Fibroblast of mammary gland (primary cell): ENCODE data around the gene IGFN1.

Experiments
- DNase-seq: peaks from one replicate; pipeline ENCODE4 v3.0.0-alpha.2; 2010; ENCODE audit warnings: low read depth
- H3K4me3 ChIP-seq: 2 replicates; pipeline ENCODE4 v1.5.1; 2011; ENCODE audit warnings: low read depth, mild to moderate bottlenecking, low read length, moderate library complexity; ENCODE audit not compliant: control insufficient read depth
- TF ChIP-seq, protein P1 (sequence below): conservative IDR thresholded peaks from 2 replicates; pipeline ENCODE4 v1.5.1; 2011; ENCODE audit warnings: low read depth, low read length, inconsistent platforms; ENCODE audit not compliant: control insufficient read depth, insufficient read depth

IGFN1 gene

DNA sequence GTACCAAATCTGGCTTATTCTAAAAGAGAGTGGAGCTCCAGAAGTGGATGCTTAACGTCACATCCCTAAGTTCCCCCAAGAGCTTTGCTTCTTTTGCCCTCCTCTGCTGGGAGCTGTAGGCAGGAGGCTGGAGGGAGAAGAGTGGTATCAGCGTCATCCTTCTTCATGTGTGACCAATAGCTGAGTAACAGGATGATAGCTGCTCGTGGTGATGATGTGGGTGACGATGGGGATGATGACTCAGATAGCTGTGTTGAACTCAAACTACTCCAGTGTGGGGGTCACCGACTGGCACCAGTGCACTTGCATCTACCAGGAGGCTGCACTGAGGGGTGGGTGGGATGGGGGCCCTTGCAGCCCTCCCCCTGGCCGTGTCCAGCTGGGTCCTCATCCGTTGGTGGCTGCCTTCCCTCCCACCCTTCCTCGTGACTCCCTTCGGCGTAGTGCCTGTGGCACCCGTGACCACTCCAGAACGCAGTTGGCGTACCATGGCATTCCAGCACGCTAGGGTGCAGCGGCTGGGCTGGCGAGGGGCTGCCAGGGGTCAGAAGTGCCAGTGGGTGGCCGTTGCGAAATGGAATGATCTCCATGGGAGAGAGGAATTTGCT, 1.1 kb downstream of the IGFN1 start:
- H3K4me3 ChIP-seq, result no peak overlapping the region
- TF ChIP-seq, protein P1, sequence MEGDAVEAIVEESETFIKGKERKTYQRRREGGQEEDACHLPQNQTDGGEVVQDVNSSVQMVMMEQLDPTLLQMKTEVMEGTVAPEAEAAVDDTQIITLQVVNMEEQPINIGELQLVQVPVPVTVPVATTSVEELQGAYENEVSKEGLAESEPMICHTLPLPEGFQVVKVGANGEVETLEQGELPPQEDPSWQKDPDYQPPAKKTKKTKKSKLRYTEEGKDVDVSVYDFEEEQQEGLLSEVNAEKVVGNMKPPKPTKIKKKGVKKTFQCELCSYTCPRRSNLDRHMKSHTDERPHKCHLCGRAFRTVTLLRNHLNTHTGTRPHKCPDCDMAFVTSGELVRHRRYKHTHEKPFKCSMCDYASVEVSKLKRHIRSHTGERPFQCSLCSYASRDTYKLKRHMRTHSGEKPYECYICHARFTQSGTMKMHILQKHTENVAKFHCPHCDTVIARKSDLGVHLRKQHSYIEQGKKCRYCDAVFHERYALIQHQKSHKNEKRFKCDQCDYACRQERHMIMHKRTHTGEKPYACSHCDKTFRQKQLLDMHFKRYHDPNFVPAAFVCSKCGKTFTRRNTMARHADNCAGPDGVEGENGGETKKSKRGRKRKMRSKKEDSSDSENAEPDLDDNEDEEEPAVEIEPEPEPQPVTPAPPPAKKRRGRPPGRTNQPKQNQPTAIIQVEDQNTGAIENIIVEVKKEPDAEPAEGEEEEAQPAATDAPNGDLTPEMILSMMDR, result no peak
- DNase-seq, result peak; percentile 99

DNA sequence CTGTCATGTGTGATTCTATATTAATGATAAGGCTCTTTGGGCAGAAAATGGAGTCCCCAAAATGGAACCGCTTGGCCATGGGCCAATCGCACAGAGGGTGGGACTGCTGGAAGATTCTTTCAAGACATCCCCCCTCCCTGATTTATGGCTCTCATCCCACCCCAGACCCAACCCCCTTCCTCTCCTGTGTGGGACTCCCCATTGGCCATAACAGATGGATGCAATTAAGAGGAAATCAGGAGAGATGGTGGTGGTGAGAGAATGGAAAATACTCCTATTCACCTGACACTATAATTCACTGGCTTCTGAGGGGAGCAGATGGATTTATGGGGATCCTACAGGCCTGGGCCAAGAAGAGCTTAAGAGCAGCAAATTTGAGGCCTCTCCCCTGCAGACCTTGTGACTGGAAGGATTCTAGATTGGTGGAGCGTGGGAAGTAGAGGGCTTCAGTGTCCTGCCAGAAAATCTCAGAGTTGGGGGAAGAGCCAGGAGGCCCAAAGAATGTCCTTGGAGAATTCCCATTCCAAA, 1.7 kb downstream of the IGFN1 start:
- TF ChIP-seq, protein P1, result no peak
- no peak overlapping the region for H3K4me3 ChIP-seq
- DNase-seq, result peak; percentile 92

DNA sequence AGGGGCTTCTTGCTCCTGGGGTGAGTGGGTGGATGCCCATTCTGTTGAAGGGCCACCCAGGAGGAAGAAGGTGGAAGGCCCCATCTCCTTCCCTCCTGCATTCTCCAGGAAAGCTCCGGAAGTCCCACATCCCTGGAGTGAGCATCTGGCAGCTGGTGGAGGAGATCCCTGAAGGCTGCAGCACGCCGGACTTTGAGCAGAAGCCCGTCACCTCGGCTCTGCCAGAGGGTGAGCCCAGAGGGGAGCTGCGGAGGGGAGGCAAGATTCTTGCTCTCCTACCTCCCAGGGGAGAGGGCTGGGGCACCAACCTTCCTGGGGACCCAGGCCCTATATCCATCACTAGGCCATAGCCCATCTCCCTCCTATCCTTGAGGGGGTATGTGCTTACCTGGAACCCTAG, 3.4 kb downstream of the IGFN1 start:
- DNase-seq, result no peak
- no peak overlapping the region for H3K4me3 ChIP-seq
- TF ChIP-seq, protein P1, result no peak

DNA sequence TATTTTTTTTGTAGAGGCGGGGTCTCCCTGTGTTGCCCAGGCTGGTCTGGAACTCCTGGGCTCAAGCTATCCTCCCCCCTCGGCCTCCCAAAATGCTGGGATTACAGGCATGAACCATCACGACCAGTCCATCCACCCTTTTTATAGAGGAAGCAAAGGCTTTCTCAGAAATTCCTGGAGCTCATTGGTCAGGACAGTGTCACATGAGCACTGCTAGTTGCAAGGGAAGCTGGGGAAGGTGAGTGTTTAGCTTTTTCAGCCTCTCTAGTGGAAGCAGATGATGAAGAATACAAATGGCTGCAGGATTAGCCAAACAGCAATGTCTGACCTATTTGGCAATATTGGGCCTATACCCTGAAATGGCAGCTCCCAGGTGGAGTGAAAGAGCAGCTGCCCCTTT, 8.0 kb downstream of the IGFN1 start:
- no peak for DNase-seq
- TF ChIP-seq, protein P1, result no peak
- H3K4me3 ChIP-seq, result no peak overlapping the region

DNA sequence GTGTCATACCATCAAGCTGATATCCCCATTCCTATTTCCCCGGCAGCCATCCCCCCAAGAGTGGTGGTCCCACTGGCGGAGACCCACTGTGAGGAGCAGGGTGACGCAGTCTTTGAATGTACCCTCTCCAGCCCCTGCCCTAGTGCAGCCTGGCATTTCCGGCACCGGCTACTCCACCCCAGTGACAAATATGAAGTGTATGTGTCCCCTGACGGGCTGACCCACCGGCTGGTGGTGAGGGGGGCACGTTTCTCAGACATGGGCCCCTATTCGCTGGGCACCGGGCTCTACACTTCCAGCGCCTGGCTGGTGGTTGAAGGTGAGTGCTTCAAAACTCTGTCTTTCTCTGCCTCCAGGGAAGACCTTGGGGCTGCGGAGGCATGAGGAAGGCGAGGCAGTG, 14.4 kb downstream of the IGFN1 start:
- TF ChIP-seq, protein P1, result no peak
- no peak overlapping the region for H3K4me3 ChIP-seq
- DNase-seq, result no peak

DNA sequence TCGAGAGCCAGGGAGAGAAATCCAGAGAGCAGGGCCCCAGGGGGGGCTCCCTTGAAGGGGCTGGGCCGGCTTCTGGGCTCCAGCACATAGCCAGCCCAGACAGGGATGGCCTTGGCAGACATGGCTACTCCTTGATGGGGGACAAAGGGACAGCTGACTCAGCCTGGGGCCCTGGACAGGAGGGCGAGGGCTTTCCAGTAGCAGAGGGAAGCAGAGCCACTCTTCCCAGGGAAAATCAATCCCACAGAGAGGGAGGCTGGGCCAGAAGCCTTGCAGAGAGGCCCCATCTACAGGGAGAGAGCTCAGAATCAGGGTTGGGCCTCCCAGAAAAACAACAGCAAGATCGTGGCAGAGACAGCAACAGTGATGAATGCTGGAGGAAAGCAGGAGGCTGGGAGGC, 15.6 kb downstream of the IGFN1 start:
- no peak for DNase-seq
- TF ChIP-seq, protein P1, result no peak
- no peak overlapping the region for H3K4me3 ChIP-seq

DNA sequence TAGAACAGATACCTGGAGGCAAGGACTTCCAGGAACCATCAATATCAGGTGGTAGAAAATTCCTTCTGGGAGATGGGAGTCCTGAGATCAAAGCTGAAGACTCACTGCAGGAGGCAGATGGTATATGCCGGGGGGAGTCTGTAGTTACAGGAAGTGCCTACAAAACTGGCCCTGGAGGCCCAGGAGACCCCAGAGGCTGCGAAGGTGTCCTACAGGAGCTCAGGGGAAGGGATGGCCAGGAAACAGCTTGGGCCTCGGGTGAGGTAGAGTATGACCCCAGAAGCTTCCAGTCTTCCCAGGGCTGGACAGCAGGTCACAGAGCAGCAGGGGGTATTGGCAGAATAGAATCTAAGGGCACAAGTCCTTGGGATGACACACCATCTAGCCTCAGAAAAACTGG, 16.4 kb downstream of the IGFN1 start:
- H3K4me3 ChIP-seq, result no peak overlapping the region
- TF ChIP-seq, protein P1, result no peak
- DNase-seq, result no peak
